ENCODE measurements around the gene NANS.

NANS gene

GRCh38 chr9:98020476-98021145 lies 35.9 kb upstream of the NANS start:
- Histone ChIP-seq H3K9me3 (no peaks in the 10 kb centered on the region), H3K36me3 (peaks cover 55% of the 10 kb centered on the region), H3K4me3 (ENCODE audit: low read depth in 1 of 2, low read length in 1 of 2) (no peak overlapping the region), H3K4me1 (ENCODE audit: control insufficient read depth in 1 of 2, insufficient read depth in 1 of 2, low read depth in 1 of 2, low read length in 1 of 2) (no peaks in the 10 kb centered on the region), H3K27me3 (no peaks in the 10 kb centered on the region), H3K27ac (no peak overlapping the region)
- TF ChIP-seq, protein P1, sequence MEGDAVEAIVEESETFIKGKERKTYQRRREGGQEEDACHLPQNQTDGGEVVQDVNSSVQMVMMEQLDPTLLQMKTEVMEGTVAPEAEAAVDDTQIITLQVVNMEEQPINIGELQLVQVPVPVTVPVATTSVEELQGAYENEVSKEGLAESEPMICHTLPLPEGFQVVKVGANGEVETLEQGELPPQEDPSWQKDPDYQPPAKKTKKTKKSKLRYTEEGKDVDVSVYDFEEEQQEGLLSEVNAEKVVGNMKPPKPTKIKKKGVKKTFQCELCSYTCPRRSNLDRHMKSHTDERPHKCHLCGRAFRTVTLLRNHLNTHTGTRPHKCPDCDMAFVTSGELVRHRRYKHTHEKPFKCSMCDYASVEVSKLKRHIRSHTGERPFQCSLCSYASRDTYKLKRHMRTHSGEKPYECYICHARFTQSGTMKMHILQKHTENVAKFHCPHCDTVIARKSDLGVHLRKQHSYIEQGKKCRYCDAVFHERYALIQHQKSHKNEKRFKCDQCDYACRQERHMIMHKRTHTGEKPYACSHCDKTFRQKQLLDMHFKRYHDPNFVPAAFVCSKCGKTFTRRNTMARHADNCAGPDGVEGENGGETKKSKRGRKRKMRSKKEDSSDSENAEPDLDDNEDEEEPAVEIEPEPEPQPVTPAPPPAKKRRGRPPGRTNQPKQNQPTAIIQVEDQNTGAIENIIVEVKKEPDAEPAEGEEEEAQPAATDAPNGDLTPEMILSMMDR (IDR thresholded peaks at IDR 0.05): no peak

DNA sequence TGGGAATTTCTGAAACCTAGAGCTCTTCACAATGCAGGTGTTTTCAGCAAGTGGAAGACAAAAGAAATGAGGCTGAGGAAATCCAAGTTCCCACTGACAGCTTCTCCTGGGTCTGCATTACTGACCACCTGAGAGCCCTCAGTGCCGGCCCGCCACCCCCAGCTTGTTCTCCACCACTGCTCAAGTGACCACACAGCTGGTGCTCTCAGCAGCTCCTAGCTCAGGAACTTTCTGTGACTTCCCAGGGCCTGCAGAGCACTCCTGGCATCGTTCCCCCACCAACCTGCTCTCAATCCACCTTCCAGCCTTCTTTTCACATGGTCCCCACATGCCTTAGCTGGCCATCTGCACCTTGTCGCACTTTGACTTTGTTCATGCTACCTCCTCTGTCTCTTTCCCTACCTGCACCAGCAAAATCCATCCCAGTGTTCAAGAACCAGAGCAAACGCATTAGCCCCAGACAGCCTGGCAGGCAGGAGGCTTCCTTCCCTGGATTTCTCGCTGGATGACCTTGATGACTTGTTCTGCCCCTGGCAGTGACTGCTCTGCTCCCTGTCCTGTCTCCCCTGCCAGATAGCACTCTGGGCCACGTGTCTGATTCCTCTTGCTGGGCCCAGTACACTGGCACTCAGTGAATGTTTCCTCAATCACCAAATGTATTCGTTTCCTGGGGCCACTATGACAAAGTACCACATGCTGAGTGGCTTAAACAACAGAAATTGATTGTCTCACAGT lies 35.1 kb upstream of the NANS start:
- no peaks in the 10 kb centered on the region for H3K27me3 ChIP-seq
- H3K4me1 ChIP-seq (ENCODE audit: control insufficient read depth in 1 of 2, insufficient read depth in 1 of 2, low read depth in 1 of 2, low read length in 1 of 2): no peaks in the 10 kb centered on the region
- H3K27ac ChIP-seq: no peak overlapping the region
- H3K36me3 ChIP-seq: peaks cover 46% of the 10 kb centered on the region
- TF ChIP-seq, protein P1 (IDR thresholded peaks at IDR 0.05): no peak
- H3K9me3 ChIP-seq: no peaks in the 10 kb centered on the region
- no peak overlapping the region for H3K4me3 ChIP-seq (ENCODE audit: low read depth in 1 of 2, low read length in 1 of 2)

DNA sequence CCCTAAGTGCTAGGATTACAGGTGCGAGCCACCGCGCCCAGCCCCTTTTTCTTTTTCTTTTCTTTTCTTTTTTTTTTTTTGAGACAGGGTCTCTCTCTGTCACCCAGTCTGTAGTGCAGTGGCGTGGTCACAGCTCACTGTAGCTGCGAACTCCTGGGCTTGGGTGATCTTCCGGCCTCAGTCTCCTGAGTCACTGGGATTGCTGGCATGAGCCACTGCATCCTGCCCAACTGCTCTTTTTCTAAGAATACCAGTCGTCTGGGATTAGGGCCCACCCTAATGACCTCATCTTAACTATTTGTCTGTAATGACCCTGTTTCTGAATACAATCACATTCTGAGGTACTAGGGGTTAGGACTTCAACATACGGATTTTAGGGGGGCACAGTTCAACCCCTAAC lies 34.1 kb upstream of the NANS start:
- TF ChIP-seq, protein P1 (IDR thresholded peaks at IDR 0.05): no peak
- no peaks in the 10 kb centered on the region for H3K9me3 ChIP-seq
- H3K27me3 ChIP-seq: no peaks in the 10 kb centered on the region
- H3K27ac ChIP-seq: no peak overlapping the region
- H3K4me3 ChIP-seq (ENCODE audit: low read depth in 1 of 2, low read length in 1 of 2): no peak overlapping the region
- H3K4me1 ChIP-seq (ENCODE audit: control insufficient read depth in 1 of 2, insufficient read depth in 1 of 2, low read depth in 1 of 2, low read length in 1 of 2): no peaks in the 10 kb centered on the region
- peaks cover 42% of the 10 kb centered on the region for H3K36me3 ChIP-seq

- Histone ChIP-seq H3K36me3 (peaks cover 20% of the 10 kb centered on the region), H3K4me1 (ENCODE audit: control insufficient read depth in 1 of 2, insufficient read depth in 1 of 2, low read depth in 1 of 2, low read length in 1 of 2) (no peaks in the 10 kb centered on the region), H3K27me3 (no peaks in the 10 kb centered on the region), H3K4me3 (ENCODE audit: low read depth in 1 of 2, low read length in 1 of 2) (no peak overlapping the region), H3K9me3 (no peaks in the 10 kb centered on the region), H3K27ac (no peak overlapping the region)
- TF ChIP-seq, protein P1 (IDR thresholded peaks at IDR 0.05): no peak
Observed at GRCh38 chr9:98024702-98025101, 31.8 kb upstream of the NANS start.

GRCh38 chr9:98031169-98031568 lies 25.4 kb upstream of the NANS start:
- H3K4me3 ChIP-seq (ENCODE audit: low read depth in 1 of 2, low read length in 1 of 2): no peak overlapping the region
- no peaks in the 10 kb centered on the region for H3K9me3 ChIP-seq
- H3K4me1 ChIP-seq (ENCODE audit: control insufficient read depth in 1 of 2, insufficient read depth in 1 of 2, low read depth in 1 of 2, low read length in 1 of 2): peaks cover 0 to 9% of the 10 kb centered on the region in 2 experiments
- H3K36me3 ChIP-seq: no peaks in the 10 kb centered on the region
- H3K27me3 ChIP-seq: no peaks in the 10 kb centered on the region
- TF ChIP-seq, protein P1 (IDR thresholded peaks at IDR 0.05): no peak
- no peak overlapping the region for H3K27ac ChIP-seq

Data from neutrophil (primary cell).